Neural cell (in vitro differentiated cells): ENCODE results near the gene RIMBP3B. TPM values are rescaled to one million over a fixed set of nuclear protein-coding genes. Genes with fewer than 3 reads are reported as not detected.
"Not testable (repeated sequence)": the region's sequence is repeated elsewhere in the genome, so short reads cannot be mapped to it uniquely, and the experiment has no call there.

Experiments
- H2AFZ ChIP-seq: fragments of 200-600, 300-800 bp; sonication (generic), shearing (Covaris generic); 2 replicates; pipeline ENCODE4 v1.6.0; 2014; ENCODE audit warnings: low read depth, mild to moderate bottlenecking, antibody characterized with exemption, low read length, moderate library complexity
- H3F3A ChIP-seq: fragments of 200-600 bp; shearing (Covaris generic); 2 replicates; pipeline ENCODE4 v1.6.1; 2016; ENCODE audit warnings: mild to moderate bottlenecking, moderate library complexity, mixed read lengths, antibody characterized with exemption, low read length; ENCODE audit not compliant: insufficient read depth, poor library complexity, severe bottlenecking
- H3K27ac ChIP-seq: fragments of 200-600, 300-800 bp; sonication (generic), shearing (Covaris generic); 2 replicates; pipeline ENCODE4 v1.5.1; 2014; ENCODE audit warnings: mild to moderate bottlenecking, low read length, moderate library complexity
- H3K27me3 ChIP-seq: fragments of 300-800, 200-600 bp; sonication (generic), shearing (Covaris generic); 2 replicates; pipeline ENCODE4 v1.6.0; 2014; ENCODE audit warnings: mild to moderate bottlenecking, low read depth, low read length, moderate library complexity; ENCODE audit not compliant: insufficient read depth
- H3K36me3 ChIP-seq: fragments of 300-800, 200-600 bp; sonication (generic), shearing (Covaris generic); 2 replicates; pipeline ENCODE4 v1.5.1; 2014; ENCODE audit warnings: mild to moderate bottlenecking, antibody characterized with exemption, low read length, moderate library complexity; ENCODE audit not compliant: insufficient read depth
- H3K4me2 ChIP-seq: fragments of 300-800, 200-600 bp; sonication (generic), shearing (Covaris generic); 2 replicates; pipeline ENCODE4 v1.6.0; 2014; ENCODE audit warnings: mild to moderate bottlenecking, low read length
- H3K4me3 ChIP-seq: fragments of 300-800, 200-600 bp; sonication (generic), shearing (Covaris generic); 2 replicates; pipeline ENCODE4 v1.5.1; 2014; ENCODE audit warnings: mild to moderate bottlenecking, low read length, moderate library complexity
- H3K79me2 ChIP-seq: fragments of 200-600 bp; shearing (Covaris generic); replicated peaks from 2 replicates; pipeline ENCODE4 v1.6.0; 2014; ENCODE audit warnings: mild to moderate bottlenecking, low read length, moderate library complexity; ENCODE audit not compliant: insufficient read depth
- H3K9ac ChIP-seq: fragments of 300-800, 200-600 bp; sonication (generic), shearing (Covaris generic); 2 replicates; pipeline ENCODE4 v1.6.1; 2016; ENCODE audit warnings: mild to moderate bottlenecking, low read length, mixed read lengths
- H3K9me2 ChIP-seq: fragments of 200-600 bp; shearing (Covaris generic); 2 replicates; pipeline ENCODE4 v1.6.1; 2016; ENCODE audit warnings: mild to moderate bottlenecking, low read length, mixed read lengths; ENCODE audit not compliant: insufficient read depth
- H3K9me3 ChIP-seq: fragments of 200-600, 300-800 bp; sonication (generic), shearing (Covaris generic); 2 replicates; pipeline ENCODE4 v1.6.1; 2016; ENCODE audit warnings: mild to moderate bottlenecking, mixed run types, low read length, moderate library complexity, mixed read lengths
- H4K20me1 ChIP-seq: fragments of 200-600 bp; shearing (Covaris generic); 2 replicates; pipeline ENCODE4 v1.6.1; 2016; ENCODE audit warnings: mild to moderate bottlenecking, mixed run types; ENCODE audit not compliant: insufficient read depth
- polyA minus RNA-seq: library from RNA; depleted of rRNA, polyadenylated mRNA; stranded (reverse); fragments of >200 nt; gene quantifications from 2 replicates; pipeline ENCODE4 v1.2.3, GENCODE V29; 2014
- polyA plus RNA-seq: library from polyadenylated mRNA; depleted of rRNA; stranded (reverse); fragments of >200 nt; gene quantifications from 2 replicates; pipeline ENCODE4 v1.2.3, GENCODE V29; 2014

Gene RIMBP3B
- polyA plus RNA-seq (0.26 and 0.66 TPM in 2 replicates), polyA minus RNA-seq (0.81 and 1.5 TPM in 2 replicates)

- not testable (repeated sequence) for H3K9ac ChIP-seq, H3K27me3 ChIP-seq, H3K4me2 ChIP-seq, H4K20me1 ChIP-seq, H2AFZ ChIP-seq, H3K27ac ChIP-seq, H3F3A ChIP-seq, H3K9me3 ChIP-seq, H3K79me2 ChIP-seq, H3K9me2 ChIP-seq, H3K36me3 ChIP-seq, H3K4me3 ChIP-seq
Observed at GRCh38 chr22:21383701-21384467, at the start of gene RIMBP3B. Gene RIMBP3B (plus strand): TSS chr22:21383751. CDS start chr22:21383859, 108 bp downstream.

GRCh38 chr22:21357527-21357926, 26.0 kb upstream of the RIMBP3B start:
- not testable (repeated sequence) for H3K4me2 ChIP-seq, H3K36me3 ChIP-seq, H3K4me3 ChIP-seq, H3K79me2 ChIP-seq, H3K9ac ChIP-seq, H2AFZ ChIP-seq, H3K9me3 ChIP-seq, H4K20me1 ChIP-seq, H3F3A ChIP-seq, H3K27me3 ChIP-seq, H3K27ac ChIP-seq, H3K9me2 ChIP-seq

GRCh38 chr22:21360525-21360924, 23.0 kb upstream of the RIMBP3B start:
- H3K4me2 ChIP-seq, H3K27ac ChIP-seq, H4K20me1 ChIP-seq, H2AFZ ChIP-seq, H3K27me3 ChIP-seq, H3K4me3 ChIP-seq, H3F3A ChIP-seq, H3K9me2 ChIP-seq, H3K9me3 ChIP-seq, H3K36me3 ChIP-seq, H3K79me2 ChIP-seq, H3K9ac ChIP-seq: not testable (repeated sequence)

- H3K27ac ChIP-seq, H3K4me2 ChIP-seq, H3K27me3 ChIP-seq, H3K9me3 ChIP-seq, H3K9ac ChIP-seq, H3F3A ChIP-seq, H3K79me2 ChIP-seq, H2AFZ ChIP-seq, H3K9me2 ChIP-seq, H3K36me3 ChIP-seq, H4K20me1 ChIP-seq, H3K4me3 ChIP-seq: not testable (repeated sequence)
Observed at GRCh38 chr22:21362473-21362872, 21.1 kb upstream of the RIMBP3B start.

- not testable (repeated sequence) for H3K27ac ChIP-seq, H3K4me3 ChIP-seq, H3K36me3 ChIP-seq, H3K79me2 ChIP-seq, H3F3A ChIP-seq, H3K9me2 ChIP-seq, H2AFZ ChIP-seq, H3K4me2 ChIP-seq, H3K9ac ChIP-seq, H4K20me1 ChIP-seq, H3K9me3 ChIP-seq, H3K27me3 ChIP-seq
Observed at GRCh38 chr22:21363061-21363460, 20.5 kb upstream of the RIMBP3B start.

GRCh38 chr22:21363803-21364202, 19.7 kb upstream of the RIMBP3B start:
- not testable (repeated sequence) for H3K9me3 ChIP-seq, H3K4me2 ChIP-seq, H3K27me3 ChIP-seq, H3K27ac ChIP-seq, H3K4me3 ChIP-seq, H4K20me1 ChIP-seq, H3K79me2 ChIP-seq, H3F3A ChIP-seq, H3K36me3 ChIP-seq, H2AFZ ChIP-seq, H3K9me2 ChIP-seq, H3K9ac ChIP-seq

- not testable (repeated sequence) for H3F3A ChIP-seq, H3K27ac ChIP-seq, H3K4me2 ChIP-seq, H3K9ac ChIP-seq, H3K9me3 ChIP-seq, H3K36me3 ChIP-seq, H3K4me3 ChIP-seq, H3K79me2 ChIP-seq, H3K27me3 ChIP-seq, H2AFZ ChIP-seq, H4K20me1 ChIP-seq, H3K9me2 ChIP-seq
Observed at GRCh38 chr22:21364362-21364761, 19.2 kb upstream of the RIMBP3B start.

- not testable (repeated sequence) for H3K4me2 ChIP-seq, H3F3A ChIP-seq, H3K4me3 ChIP-seq, H3K9ac ChIP-seq, H2AFZ ChIP-seq, H3K36me3 ChIP-seq, H3K9me3 ChIP-seq, H3K27me3 ChIP-seq, H3K9me2 ChIP-seq, H3K27ac ChIP-seq, H3K79me2 ChIP-seq, H4K20me1 ChIP-seq
Observed at GRCh38 chr22:21365337-21365736, 18.2 kb upstream of the RIMBP3B start.
